ENCODE results near the gene COG5.

GRCh38 chr7:107505997-107506673, 57.6 kb downstream of the COG5 start:
- TF ChIP-seq EZH2phosphoT487 (IDR thresholded peaks at IDR 0.05; ENCODE audit: borderline replicate concordance) = no peak
- TF ChIP-seq CTCF (conservative IDR thresholded peaks at IDR 0.05; ENCODE audit: low read length) = no peak

Measured in Loucy (cell line).